Peyer's patch (tissue), 4 donors: ENCODE data around the gene TMPRSS3.

Source experiments
- POLR2A ChIP-seq, 2 donors: fragments of 450-650 bp; IDR thresholded peaks; one replicate each; pipeline ENCODE4 v1.5.1; 2017; ENCODE audit warnings: antibody characterized with exemption in 2 of 2, mild to moderate bottlenecking in 2 of 2, moderate library complexity in 2 of 2
- TF ChIP-seq, protein P1 (sequence below), 6 experiments: fragments of 450-650 bp in 4 of 6; fragments of 200-600 bp in 2 of 6; sonication (generic) in 1 of 6; IDR thresholded peaks; one replicate each; pipeline ENCODE4 v1.5.1; 2017 to 2019; ENCODE audit warnings: antibody characterized with exemption in 6 of 6, mild to moderate bottlenecking in 3 of 6, moderate library complexity in 1 of 6

DNA sequence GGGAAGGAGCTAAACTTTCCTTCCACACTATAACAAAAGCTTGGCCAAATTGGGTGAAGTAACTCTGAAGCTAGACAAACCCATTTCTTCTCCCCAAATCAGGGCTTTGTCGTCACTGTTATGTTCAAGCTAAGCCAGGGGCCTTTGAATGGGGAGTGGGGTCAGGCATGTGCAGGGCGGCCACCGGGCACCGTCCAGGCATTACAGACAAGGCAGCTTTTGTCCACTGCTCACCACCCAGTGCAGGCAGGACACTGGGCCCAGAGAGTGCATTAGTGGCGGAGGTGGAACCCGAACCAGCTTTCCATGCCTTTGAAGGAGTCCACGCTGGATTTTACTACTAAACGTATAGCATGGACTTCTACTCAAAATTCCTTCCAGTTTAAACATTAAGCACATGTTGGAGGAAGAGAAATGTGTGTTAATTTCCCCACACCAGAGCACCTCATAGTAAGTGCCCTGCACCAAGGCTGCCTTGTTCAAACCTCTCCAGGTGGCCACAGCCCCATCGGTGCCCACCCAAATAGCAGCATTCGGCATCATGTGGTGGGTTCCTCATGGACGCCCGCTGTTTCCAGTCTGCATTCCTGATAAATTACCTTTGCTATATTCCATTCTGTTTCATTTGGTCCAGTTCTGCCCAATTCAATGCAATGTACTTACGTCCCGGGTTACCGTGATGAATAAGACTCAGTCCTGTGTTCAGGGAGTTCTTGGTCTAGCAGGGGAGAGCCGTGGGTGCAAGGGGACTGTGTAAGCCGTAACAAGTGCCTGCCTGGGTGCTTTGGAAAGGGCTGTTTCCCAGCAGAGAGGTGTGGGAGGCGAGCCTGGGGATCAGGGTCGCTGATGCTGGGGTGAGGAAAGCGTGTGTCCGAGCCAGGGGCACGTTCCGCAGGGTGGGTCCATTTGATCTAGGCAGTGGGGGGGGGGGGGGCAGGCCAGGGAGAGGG is 9.5 kb upstream of the TMPRSS3 start:
- TF ChIP-seq, protein P1, sequence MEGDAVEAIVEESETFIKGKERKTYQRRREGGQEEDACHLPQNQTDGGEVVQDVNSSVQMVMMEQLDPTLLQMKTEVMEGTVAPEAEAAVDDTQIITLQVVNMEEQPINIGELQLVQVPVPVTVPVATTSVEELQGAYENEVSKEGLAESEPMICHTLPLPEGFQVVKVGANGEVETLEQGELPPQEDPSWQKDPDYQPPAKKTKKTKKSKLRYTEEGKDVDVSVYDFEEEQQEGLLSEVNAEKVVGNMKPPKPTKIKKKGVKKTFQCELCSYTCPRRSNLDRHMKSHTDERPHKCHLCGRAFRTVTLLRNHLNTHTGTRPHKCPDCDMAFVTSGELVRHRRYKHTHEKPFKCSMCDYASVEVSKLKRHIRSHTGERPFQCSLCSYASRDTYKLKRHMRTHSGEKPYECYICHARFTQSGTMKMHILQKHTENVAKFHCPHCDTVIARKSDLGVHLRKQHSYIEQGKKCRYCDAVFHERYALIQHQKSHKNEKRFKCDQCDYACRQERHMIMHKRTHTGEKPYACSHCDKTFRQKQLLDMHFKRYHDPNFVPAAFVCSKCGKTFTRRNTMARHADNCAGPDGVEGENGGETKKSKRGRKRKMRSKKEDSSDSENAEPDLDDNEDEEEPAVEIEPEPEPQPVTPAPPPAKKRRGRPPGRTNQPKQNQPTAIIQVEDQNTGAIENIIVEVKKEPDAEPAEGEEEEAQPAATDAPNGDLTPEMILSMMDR (IDR thresholded peaks at IDR 0.05): no peak
- TF ChIP-seq POLR2A (IDR thresholded peaks at IDR 0.05): no peak
